Endothelial cell of umbilical vein (primary cell): Measurements from ENCODE around the gene TMEM97. TPM values are rescaled to one million over a fixed set of nuclear protein-coding genes. Genes with fewer than 3 reads are reported as not detected.

Experiments
- BruUV-seq: library from RNA; stranded (reverse); fragments of 400-500 nt; replicated peaks from 2 replicates; lab custom pipeline; 2021; lab: Mats Ljungman, UMichigan
- CTCF ChIA-PET: fragments of 300-600, 350-600 bp; sonication (Branson Sonifier 250); formaldehyde crosslinking; loops from one replicate; lab custom pipeline; 2021; ENCODE audit warnings: antibody characterized with exemption, inconsistent platforms; lab: Charles Lee
- POLR2A ChIA-PET: fragments of 300-600, 350-600 bp; sonication (Branson Sonifier 250); formaldehyde crosslinking; loops from one replicate; lab custom pipeline; 2021; ENCODE audit warnings: antibody characterized with exemption, inconsistent platforms; lab: Charles Lee
- DNase-seq: peaks from one replicate; pipeline ENCODE4 v3.0.0-alpha.2; 2011; ENCODE audit warnings: low read depth, low spot score
- FAIRE-seq: peaks from 2 replicates; lab custom pipeline; 2011; peaks lifted over from hg19 to GRCh38; lab: Jason Lieb, UNC
- H2AFZ ChIP-seq: 2 replicates; pipeline ENCODE4 v1.6.0; 2012; ENCODE audit warnings: low read depth, low read length, control low read depth, inconsistent platforms
- H3K27ac ChIP-seq: 2 replicates; pipeline ENCODE4 v1.5.1; 2011; ENCODE audit warnings: low read depth, mild to moderate bottlenecking, control low read depth, low read length, moderate library complexity; ENCODE audit not compliant: insufficient read depth
- H3K27me3 ChIP-seq, 2 experiments: 2 replicates each; pipeline versions ENCODE4 v1.6.0 to v1.6.1; 2011; ENCODE audit warnings: low read length in 2 of 2, mixed read lengths in 1 of 2; ENCODE audit not compliant: control insufficient read depth in 2 of 2, insufficient read depth in 2 of 2
- H3K36me3 ChIP-seq, 2 experiments: 2 replicates in 1 of 2; 3 replicates in 1 of 2; pipeline ENCODE4 v1.5.1; 2011; ENCODE audit warnings: low read length in 2 of 2, mild to moderate bottlenecking in 1 of 2, moderate library complexity in 1 of 2; ENCODE audit not compliant: control insufficient read depth in 2 of 2, insufficient read depth in 2 of 2; ENCODE audit errors: extremely low read depth in 1 of 2
- H3K4me1 ChIP-seq: 3 replicates; pipeline ENCODE4 v1.5.1; 2011; ENCODE audit warnings: mild to moderate bottlenecking, low read length; ENCODE audit not compliant: control insufficient read depth, insufficient read depth; ENCODE audit errors: extremely low read depth
- H3K4me2 ChIP-seq: 2 replicates; pipeline ENCODE4 v1.6.1; 2011; ENCODE audit warnings: low read length, control low read depth, mixed read lengths; ENCODE audit not compliant: insufficient read depth
- H3K4me3 ChIP-seq, 3 experiments: fragments of 200-600 bp in 1 of 3; sonication (generic), shearing (Covaris generic) in 1 of 3; replicated peaks in 1 of 3; 2 replicates each; pipeline ENCODE4 v1.5.1; 2011 to 2016; ENCODE audit warnings: control low read depth in 3 of 3, low read length in 3 of 3, mild to moderate bottlenecking in 2 of 3, inconsistent platforms in 1 of 3, low read depth in 1 of 3, moderate library complexity in 1 of 3; ENCODE audit not compliant: insufficient read depth in 1 of 3
- H3K79me2 ChIP-seq: 2 replicates; pipeline ENCODE4 v1.6.0; 2012; ENCODE audit warnings: low read length, inconsistent platforms; ENCODE audit not compliant: control insufficient read depth, insufficient read depth
- H3K9ac ChIP-seq: replicated peaks from 2 replicates; pipeline ENCODE3; 2011; ENCODE audit warnings: low read length, control low read depth; ENCODE audit not compliant: insufficient read depth; ENCODE audit errors: extremely low read depth
- H3K9me1 ChIP-seq: replicated peaks from 3 replicates; pipeline ENCODE4 v1.6.0; 2011; ENCODE audit warnings: mild to moderate bottlenecking, low read length; ENCODE audit not compliant: control insufficient read depth, insufficient read depth; ENCODE audit errors: extremely low read depth
- H3K9me3 ChIP-seq: replicated peaks from 2 replicates; pipeline ENCODE4 v1.5.1; 2012; ENCODE audit warnings: low read length, inconsistent platforms; ENCODE audit not compliant: control insufficient read depth, insufficient read depth
- H4K20me1 ChIP-seq: replicated peaks from 2 replicates; pipeline ENCODE3; 2011; ENCODE audit warnings: mild to moderate bottlenecking, low read length; ENCODE audit not compliant: control insufficient read depth, insufficient read depth; ENCODE audit errors: extremely low read depth
- EZH2 ChIP-seq: IDR thresholded peaks from 2 replicates; pipeline ENCODE4 v1.6.1; 2012; ENCODE audit warnings: borderline replicate concordance, low read depth, mild to moderate bottlenecking, moderate library complexity, low read length, inconsistent platforms; ENCODE audit not compliant: severe bottlenecking
- FOS ChIP-seq: IDR thresholded peaks from 2 replicates; pipeline ENCODE4 v1.6.1; 2011; ENCODE audit warnings: mild to moderate bottlenecking, low read length, moderate library complexity, borderline replicate concordance; ENCODE audit not compliant: insufficient read depth
- GATA2 ChIP-seq: IDR thresholded peaks from 2 replicates; pipeline ENCODE4 v1.7.0; 2011; ENCODE audit warnings: low read depth, mild to moderate bottlenecking, moderate library complexity, mixed read lengths, low read length; ENCODE audit not compliant: insufficient read length, insufficient read depth
- JUN ChIP-seq: IDR thresholded peaks from 2 replicates; pipeline ENCODE4 v1.6.1; 2011; ENCODE audit warnings: borderline replicate concordance, low read depth; ENCODE audit not compliant: insufficient read length, insufficient read depth
- MYC ChIP-seq: IDR thresholded peaks from one replicate; pipeline ENCODE4 v1.6.1; 2011; ENCODE audit warnings: mild to moderate bottlenecking, low read depth, low read length
- POLR2A ChIP-seq: IDR thresholded peaks from 2 replicates; pipeline ENCODE4 v1.6.1; 2012; ENCODE audit warnings: low read depth, mild to moderate bottlenecking, control low read depth, low read length
- POLR2AphosphoS5 ChIP-seq: IDR thresholded peaks from 2 replicates; pipeline ENCODE4 v1.6.1; 2012; ENCODE audit warnings: low read depth, mild to moderate bottlenecking, control low read depth, low read length, moderate library complexity; ENCODE audit not compliant: insufficient read depth
- dilution Hi-C: fragments of 300-500 bp; cut with MboI; formaldehyde crosslinking; loops from one replicate; pipeline ENCODE4 v1.15.0; 2019; ENCODE audit warnings: low sequenced_read_pairs; ENCODE audit not compliant: extremely low pct_ligation_motif_present
- intact Hi-C: fragments of 100-400 bp; cut with micrococcal nuclease; formaldehyde crosslinking; loops from one replicate; pipeline ENCODE4 v1.10.0; 2022
- polyA plus RNA-seq, 4 experiments: library from polyadenylated mRNA; depleted of rRNA in 3 of 4; stranded (reverse) in 3 of 4; unstranded in 1 of 4; fragments of >200 nt; gene quantifications; 2 replicates each; pipeline versions ENCODE4 v1.2.1 to v1.2.3, GENCODE V29; 2011 to 2012; ENCODE audit warnings: missing spikeins in 1 of 4
- total RNA-seq: library from RNA; stranded (reverse); gene quantifications from 2 replicates; pipeline ENCODE4 v1.2.3, GENCODE V29; 2021
- TF ChIP-seq, protein P1 (sequence below): IDR thresholded peaks from 2 replicates; pipeline ENCODE4 v1.6.1; 2011; ENCODE audit not compliant: insufficient read depth, insufficient read length
- TF ChIP-seq, protein P2 (sequence below), 2 donors: IDR thresholded peaks; 1 replicate in 1 of 2; 2 replicates in 1 of 2; pipeline ENCODE4 v1.5.1; 2011; ENCODE audit warnings: low read length in 2 of 2, mild to moderate bottlenecking in 2 of 2, moderate library complexity in 2 of 2, control low read depth in 1 of 2, inconsistent platforms in 1 of 2, low read depth in 1 of 2; ENCODE audit not compliant: insufficient read depth in 1 of 2; ENCODE audit errors: extremely low read depth in 1 of 2

Gene TMEM97
- total and polyA plus RNA-seq, 2 donors (not counting 3 experiments of a cell fraction or from before 2014, with no cell fraction given): 27.0 to 43.5 TPM

DNA sequence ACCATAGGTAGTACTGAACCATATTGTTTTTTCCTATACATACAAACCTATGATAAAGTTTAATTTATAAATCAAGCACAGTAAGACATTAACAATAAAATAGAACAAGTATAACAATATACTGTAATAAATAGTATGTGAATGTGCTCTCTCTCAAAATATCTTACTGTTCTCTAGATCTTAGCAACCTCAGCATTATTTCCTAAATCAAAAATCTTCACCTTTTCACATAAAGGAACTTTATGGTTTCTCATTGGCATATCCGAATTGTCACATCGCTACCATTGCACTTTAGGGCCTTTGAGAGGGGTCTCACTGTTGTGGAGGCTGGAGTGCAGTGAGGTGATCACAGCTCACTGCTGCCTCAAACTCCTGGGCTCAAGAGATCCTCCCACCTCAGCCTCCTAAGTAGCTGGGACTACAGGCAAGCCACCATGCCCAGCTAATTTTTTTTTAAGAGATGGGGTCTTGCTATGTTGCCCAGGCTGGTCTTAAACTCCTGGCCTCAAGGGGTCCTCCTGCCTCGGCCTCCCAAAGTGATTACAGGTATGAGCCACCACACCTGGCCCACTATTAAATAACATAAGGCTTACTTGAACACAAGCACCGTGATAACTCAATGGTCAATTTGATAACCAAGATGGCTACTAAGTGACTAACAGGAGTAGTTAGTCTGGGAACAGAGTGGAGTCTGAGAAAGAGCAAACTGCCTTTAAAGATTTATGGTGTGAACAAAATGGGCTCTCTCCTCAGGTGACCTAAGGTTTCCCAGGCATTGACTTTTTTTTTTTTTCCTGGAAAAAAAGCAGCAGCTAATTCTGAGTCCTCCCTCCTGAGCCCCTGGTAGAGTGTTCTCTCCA is 2.9 kb upstream of the TMEM97 start:
- Histone ChIP-seq H2AFZ (no peak overlapping the region), H3K9me3 (no peaks in the 10 kb centered on the region), H3K27ac (no peak overlapping the region), H4K20me1 (no peaks in the 10 kb centered on the region), H3K9me1 (no peaks in the 10 kb centered on the region), H3K4me1 (peaks cover 18% of the 10 kb centered on the region), H3K27me3 (peaks cover 0 to 21% of the 10 kb centered on the region in 2 experiments), H3K9ac (no peak overlapping the region), H3K4me2 (no peak overlapping the region), H3K4me3 (no peak overlapping the region), H3K36me3 (no peaks in the 10 kb centered on the region), H3K79me2 (peaks cover 17% of the 10 kb centered on the region)
- dilution Hi-C loops: no loop called here
- TF ChIP-seq POLR2A: no peak
- TF ChIP-seq POLR2AphosphoS5: no peak
- TF ChIP-seq, protein P1, sequence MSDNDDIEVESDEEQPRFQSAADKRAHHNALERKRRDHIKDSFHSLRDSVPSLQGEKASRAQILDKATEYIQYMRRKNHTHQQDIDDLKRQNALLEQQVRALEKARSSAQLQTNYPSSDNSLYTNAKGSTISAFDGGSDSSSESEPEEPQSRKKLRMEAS: no peak
- TF ChIP-seq FOS: no peak
- no peak for TF ChIP-seq JUN
- TF ChIP-seq, protein P2, sequence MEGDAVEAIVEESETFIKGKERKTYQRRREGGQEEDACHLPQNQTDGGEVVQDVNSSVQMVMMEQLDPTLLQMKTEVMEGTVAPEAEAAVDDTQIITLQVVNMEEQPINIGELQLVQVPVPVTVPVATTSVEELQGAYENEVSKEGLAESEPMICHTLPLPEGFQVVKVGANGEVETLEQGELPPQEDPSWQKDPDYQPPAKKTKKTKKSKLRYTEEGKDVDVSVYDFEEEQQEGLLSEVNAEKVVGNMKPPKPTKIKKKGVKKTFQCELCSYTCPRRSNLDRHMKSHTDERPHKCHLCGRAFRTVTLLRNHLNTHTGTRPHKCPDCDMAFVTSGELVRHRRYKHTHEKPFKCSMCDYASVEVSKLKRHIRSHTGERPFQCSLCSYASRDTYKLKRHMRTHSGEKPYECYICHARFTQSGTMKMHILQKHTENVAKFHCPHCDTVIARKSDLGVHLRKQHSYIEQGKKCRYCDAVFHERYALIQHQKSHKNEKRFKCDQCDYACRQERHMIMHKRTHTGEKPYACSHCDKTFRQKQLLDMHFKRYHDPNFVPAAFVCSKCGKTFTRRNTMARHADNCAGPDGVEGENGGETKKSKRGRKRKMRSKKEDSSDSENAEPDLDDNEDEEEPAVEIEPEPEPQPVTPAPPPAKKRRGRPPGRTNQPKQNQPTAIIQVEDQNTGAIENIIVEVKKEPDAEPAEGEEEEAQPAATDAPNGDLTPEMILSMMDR (IDR thresholded peaks at IDR 0.05; ENCODE audit: extremely low read depth in 1 of 2, insufficient read depth in 1 of 2, low read depth in 1 of 2, low read length in 2 of 2): no peak
- TF ChIP-seq GATA2: no peak
- no peak for TF ChIP-seq MYC
- TF ChIP-seq EZH2: no peak
- CTCF ChIA-PET: interaction anchor here (0.8 kb wide), 1 partner anchor 100 kb away, joined by 3 read pairs; no protein-coding TSS in a partner anchor
- DNase-seq (no peak), FAIRE-seq (no peak)
- BruUV-seq: no TSS peak
- intact Hi-C loops: no loop called here
- POLR2A ChIA-PET: no interaction called here
